LNCaP clone FGC (cell line): ENCODE measurements around the gene GNAQ.

Source experiments
- DNase-seq: peaks from one replicate; pipeline ENCODE4 v3.0.0-alpha.2; 2011; ENCODE audit warnings: low read depth
- H3K4me3 ChIP-seq: 2 replicates; pipeline ENCODE4 v1.5.1; 2011; ENCODE audit warnings: mild to moderate bottlenecking, low read depth, low read length, control low read depth
- TF ChIP-seq, protein P1 (sequence below): IDR thresholded peaks from 2 replicates; pipeline ENCODE4 v1.5.1; 2012; ENCODE audit warnings: mild to moderate bottlenecking; ENCODE audit not compliant: control insufficient read depth, insufficient read depth; ENCODE audit errors: extremely low read depth

Gene GNAQ

DNA sequence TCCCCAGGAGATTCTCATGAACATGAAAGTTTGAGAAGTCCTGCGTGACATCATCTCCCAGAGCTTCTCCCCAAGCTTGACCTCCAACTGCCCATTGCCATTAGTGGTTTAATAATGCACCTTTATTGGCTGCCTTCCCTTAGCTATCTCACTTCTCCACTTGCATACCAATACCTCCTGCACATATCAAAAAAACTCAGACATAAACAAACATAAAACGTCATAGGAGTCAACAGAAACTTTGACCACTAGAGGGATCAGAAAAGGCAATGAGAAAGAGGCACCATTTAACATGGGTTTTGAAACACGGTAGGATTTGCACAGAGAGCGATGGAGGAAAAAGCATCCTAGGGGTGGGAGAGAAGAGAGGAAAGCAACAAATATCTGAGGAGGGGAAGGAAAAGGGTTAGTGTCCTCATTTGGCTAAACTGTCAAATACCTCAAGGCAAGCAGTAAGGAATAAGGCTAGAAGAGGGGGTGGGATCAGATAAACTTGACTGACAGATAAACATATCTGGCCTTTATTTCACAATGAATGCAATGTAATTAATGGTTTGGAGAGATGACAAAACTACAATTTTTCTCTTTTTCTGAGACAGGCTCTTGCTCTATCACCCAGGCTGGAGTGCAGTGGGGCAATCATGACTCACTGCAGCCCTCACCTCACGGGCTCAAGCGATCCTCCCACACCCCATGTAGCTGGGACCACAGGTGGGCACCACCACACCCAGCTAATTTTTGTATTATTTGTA lies 27.0 kb downstream of the GNAQ start:
- TF ChIP-seq, protein P1, sequence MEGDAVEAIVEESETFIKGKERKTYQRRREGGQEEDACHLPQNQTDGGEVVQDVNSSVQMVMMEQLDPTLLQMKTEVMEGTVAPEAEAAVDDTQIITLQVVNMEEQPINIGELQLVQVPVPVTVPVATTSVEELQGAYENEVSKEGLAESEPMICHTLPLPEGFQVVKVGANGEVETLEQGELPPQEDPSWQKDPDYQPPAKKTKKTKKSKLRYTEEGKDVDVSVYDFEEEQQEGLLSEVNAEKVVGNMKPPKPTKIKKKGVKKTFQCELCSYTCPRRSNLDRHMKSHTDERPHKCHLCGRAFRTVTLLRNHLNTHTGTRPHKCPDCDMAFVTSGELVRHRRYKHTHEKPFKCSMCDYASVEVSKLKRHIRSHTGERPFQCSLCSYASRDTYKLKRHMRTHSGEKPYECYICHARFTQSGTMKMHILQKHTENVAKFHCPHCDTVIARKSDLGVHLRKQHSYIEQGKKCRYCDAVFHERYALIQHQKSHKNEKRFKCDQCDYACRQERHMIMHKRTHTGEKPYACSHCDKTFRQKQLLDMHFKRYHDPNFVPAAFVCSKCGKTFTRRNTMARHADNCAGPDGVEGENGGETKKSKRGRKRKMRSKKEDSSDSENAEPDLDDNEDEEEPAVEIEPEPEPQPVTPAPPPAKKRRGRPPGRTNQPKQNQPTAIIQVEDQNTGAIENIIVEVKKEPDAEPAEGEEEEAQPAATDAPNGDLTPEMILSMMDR = 0 out of 2 replicates have a peak, but pooled peaks have one; percentile 23
- H3K4me3 ChIP-seq = no peak overlapping the region
- DNase-seq = peak; percentile 46

DNA sequence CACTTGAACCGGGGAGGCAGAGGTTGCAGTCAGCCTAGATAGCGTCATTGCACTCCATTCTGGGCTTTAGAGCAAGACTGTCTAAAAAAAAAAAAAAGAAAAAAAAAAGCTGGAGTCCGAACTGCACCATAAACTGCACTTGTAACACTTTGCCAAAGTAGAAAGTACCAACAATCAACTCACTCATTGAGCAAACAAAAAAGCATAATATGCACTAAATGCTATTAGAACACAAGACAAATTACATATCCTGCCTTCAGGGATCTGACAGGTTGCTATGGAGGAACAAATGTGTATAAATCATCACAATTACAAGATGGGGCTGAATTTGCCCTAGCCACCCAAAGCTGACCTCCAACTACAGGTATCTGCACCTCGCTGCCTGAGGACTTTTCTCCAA lies 27.9 kb downstream of the GNAQ start:
- H3K4me3 ChIP-seq = no peak overlapping the region
- TF ChIP-seq, protein P1 = no peak
- peak; percentile 93 for DNase-seq

DNA sequence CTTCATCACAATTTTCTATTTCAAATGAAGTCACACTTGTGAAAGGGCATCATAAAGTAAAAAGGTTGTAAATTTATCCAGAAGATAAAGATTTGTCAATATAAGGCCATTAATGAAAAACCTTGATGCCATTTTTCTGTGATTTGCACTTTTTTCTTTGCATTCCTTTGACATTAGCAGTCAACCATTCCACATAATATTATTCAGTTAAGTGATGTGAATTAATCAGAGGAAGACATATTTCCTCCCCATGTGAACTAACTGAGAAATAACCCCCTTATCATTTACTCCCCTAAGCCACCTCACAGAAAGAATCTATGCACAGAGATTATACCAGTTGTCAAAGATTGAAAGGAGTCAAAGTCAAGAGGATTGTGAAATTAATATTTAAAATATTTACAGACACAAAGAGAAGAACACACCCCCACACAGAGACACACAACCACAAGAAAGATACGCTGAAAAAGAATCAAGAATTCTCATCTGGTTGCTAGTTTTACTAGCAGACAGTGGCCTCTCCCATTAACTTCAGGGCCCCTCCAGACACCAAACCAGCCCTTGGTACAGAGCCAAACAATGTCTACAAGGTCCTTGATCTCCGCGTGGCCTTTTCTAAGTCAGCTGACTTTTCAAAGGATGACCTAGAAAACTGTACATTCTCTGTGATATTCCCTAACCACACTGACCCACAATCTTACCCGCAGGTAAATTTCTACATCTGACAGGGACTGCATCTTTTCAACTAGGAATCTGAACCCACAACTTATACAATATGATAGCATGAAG lies 29.5 kb downstream of the GNAQ start:
- H3K4me3 ChIP-seq = no peak overlapping the region
- TF ChIP-seq, protein P1 = no peak
- no peak for DNase-seq

DNA sequence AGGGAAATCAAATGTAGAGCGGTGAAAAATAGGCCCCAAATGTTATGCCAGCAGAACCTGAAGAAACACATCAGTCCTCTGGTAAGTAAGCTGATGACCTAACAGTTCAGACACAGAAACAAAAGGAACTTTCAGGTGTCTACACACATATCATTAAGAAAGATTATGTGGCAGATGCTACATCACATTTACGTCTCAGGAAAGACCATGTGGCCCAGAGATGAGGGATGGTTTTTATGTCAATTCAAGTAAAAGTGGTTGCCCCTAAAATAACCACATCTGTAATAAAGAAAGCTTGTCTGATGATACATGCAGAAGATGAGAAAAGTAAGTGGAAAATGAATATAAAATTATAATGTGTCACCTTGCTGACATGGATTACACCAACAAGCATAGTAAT lies 31.4 kb downstream of the GNAQ start:
- TF ChIP-seq, protein P1 = no peak
- no peak for DNase-seq

DNA sequence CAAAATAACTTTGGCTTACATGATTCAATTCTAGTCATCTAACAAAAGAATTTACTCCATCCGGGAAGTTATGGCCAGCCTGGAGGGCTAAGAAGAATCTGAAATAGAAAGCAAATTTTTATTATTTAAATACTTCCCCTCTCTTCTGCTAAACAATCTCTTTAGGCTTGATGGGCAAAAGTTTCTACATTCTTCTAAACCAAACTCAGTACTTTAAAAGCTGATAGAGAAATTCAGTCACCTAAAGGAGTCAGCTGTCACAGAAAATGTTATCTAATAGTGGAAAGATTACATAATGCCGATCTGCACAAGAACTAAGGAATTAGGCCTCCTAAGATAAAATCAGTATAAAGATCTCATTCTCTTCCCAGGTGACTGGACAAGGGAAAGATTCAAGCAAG lies 32.4 kb downstream of the GNAQ start:
- H3K4me3 ChIP-seq = no peak overlapping the region
- no peak for DNase-seq
- TF ChIP-seq, protein P1 = no peak

More for the DNA sequence above, 31.4 kb downstream of the GNAQ start:
- H3K4me3 ChIP-seq = no peak overlapping the region

DNA sequence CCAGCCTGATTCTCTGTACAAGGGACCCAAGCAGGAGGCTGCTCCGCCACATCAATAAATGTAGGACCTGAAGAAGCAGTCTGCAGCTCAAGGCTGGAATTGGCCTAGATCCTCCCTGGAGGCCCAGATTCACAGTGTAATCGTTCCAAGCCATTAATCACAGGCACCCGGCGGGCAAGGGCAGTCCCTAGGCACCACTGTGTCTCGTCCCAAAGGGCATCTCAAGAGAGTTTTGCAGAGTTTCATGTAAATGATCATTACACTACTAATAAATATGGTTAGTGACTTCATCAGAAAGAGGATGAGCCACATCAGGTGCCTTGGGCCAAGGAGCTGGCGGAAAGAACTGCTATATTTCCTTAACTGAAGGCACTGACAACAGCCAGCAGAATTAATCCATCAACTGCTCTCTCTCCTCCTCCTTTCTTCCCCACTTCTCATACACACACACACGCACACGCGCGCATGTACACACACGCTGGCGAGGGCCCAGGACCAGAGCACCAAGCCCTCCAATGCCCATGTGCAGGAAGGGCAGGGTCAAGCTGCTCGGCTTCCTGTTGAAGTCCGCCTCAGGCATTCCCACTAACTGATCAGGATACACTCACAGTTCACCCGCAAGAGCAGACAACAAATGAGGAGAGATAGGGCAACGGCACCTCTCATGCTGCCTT lies 33.9 kb downstream of the GNAQ start:
- H3K4me3 ChIP-seq = no peak overlapping the region
- TF ChIP-seq, protein P1 = no peak
- DNase-seq = no peak
